HG03558 (cell line): ENCODE results near the gene FAS.

Experiments
- ATAC-seq: cut with Tn5 transposase; IDR thresholded peaks from one replicate; pipeline ENCODE4 v1.9.1; 2021; ENCODE audit warnings: moderate number of reproducible peaks; ENCODE audit not compliant: unreplicated experiment; ENCODE audit errors: extremely low read depth

Gene FAS

DNA sequence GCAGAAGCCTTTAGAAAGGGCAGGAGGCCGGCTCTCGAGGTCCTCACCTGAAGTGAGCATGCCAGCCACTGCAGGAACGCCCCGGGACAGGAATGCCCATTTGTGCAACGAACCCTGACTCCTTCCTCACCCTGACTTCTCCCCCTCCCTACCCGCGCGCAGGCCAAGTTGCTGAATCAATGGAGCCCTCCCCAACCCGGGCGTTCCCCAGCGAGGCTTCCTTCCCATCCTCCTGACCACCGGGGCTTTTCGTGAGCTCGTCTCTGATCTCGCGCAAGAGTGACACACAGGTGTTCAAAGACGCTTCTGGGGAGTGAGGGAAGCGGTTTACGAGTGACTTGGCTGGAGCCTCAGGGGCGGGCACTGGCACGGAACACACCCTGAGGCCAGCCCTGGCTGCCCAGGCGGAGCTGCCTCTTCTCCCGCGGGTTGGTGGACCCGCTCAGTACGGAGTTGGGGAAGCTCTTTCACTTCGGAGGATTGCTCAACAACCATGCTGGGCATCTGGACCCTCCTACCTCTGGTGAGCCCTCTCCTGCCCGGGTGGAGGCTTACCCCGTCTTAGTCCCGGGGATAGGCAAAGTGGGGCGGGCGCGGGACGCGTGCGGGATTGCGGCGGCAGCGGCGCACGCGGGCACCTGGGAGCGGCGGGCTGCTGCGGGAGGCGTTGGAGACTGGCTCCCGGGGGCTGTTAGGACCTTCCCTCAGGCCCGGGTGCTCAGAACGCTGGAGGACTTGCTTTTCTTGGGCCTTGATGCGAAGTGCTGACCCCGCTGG, at the start of gene FAS:
Gene FAS (plus strand): TSS at position 415 of the 777 bp plus-strand sequence. CDS start 79 bp downstream, at position 494.
- no peak for ATAC-seq

DNA sequence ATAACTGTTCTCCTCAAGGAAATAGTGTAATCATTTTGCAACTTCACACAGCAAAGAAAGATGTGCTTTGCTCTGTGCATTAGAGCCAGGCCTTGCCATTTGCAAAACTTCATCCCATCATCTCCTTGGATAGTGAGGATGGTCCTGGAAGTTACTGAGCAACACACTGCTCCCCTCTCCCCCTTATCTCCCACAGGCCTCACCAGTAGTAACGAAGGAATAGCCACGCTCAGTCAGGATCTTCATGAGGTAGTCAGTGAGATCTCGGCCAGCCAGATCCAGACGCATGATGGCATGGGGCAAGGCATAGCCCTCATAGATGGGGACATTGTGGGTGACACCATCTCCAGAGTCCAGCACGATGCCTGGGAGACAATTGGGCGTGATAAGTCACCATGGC, 49.6 kb upstream of the FAS start:
- ATAC-seq, result no peak

DNA sequence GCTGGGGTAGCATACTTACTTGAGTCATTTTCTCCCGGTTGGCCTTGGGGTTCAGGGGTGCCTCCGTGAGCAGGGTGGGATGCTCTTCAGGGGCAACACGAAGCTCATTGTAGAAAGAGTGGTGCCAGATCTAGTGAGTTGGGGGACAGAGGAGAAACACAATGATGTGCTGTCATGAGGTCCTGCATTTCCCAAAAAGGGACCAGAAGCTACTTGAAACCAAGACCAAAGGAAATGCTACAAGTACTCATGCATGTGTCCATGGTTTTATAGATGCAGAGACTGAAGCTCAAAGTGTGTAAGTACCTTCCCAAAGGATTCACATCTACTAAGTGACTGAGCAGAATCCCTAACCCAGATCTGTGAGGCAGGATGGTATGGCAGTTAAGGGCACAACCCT, 46.8 kb upstream of the FAS start:
- no peak for ATAC-seq

DNA sequence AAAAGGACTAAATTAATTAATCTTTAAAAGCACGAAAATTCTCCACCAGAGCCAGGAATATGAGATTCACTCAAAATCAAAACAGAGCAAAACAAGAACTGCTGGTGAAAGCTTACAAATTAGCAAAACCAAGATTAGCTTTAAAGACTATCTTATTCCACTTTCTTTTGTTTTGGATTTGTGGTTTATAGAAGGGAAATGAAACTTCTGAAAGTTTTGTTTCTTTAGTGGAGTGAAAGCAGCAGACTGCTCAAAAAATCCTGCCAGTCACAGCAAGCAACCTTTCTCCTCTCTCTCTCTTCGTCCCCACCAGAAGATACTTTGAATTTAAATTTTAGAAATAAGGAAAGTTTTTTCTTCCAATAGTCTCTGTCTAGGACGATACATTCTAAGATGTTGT, 45.8 kb upstream of the FAS start:
- ATAC-seq, result no peak

DNA sequence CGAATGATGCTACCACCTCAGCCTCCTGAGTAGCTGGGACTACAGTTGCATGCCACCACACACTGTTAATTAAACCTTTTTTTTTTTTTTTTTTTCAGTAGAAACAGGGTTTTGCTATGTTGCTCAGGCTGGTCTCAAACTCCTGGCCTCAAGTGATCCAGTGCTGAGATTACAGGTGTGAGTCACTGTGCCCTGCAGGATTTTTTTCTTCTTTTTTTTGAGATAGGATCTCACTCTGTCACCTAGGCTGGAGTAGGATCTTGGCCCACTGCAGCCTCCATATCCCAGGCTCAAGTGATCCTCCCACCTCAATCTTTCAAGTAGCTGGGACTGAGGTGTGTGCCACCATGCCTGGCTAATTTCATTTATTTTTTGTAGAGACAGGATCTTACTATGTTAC, 44.4 kb upstream of the FAS start:
- ATAC-seq, result no peak

DNA sequence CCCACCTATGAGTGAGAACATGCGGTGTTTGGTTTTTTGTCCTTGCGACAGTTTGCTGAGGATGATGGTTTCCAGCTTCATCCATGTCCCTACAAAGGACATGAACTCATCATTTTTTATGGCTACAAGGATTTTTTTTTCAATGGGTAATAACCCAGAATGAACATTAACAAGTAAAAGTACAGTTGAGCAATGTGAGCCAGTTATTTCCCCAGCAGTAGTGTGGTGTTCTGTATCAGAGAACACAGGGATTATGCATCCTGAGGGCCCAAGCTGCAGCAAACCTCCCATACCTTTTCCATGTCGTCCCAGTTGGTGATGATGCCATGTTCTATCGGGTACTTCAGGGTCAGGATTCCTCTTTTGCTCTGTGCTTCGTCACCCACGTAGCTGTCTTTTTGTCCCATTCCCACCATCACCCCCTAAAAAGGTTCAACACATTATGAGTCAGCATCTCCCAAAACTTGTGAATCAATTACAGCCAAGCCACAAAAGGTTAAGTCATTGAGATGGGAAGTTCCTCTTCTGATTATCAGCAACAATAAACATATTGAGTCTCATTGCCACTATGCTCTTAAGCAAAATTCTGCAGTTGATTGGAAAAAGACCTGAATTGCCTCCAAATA, 43.5 kb upstream of the FAS start:
- ATAC-seq, result no peak

DNA sequence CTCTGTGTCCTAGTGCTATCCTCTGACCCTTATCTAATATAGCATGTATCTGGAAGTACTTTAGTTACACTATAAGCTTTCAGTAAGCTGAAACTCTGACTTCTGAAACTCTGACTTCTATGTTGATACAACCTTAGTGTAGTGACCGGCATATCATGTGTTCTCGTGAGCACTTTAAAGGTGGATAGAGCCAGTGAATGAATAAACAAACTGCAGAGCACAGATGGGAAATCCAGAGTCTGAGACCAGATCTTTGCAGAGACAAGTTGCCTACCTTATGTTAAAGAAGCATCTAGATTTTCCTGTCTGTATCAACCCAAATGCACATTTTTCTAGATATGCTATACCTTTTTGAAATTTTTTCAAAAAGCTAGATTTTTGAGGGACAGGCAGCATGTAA, 41.5 kb upstream of the FAS start:
- ATAC-seq, result no peak

DNA sequence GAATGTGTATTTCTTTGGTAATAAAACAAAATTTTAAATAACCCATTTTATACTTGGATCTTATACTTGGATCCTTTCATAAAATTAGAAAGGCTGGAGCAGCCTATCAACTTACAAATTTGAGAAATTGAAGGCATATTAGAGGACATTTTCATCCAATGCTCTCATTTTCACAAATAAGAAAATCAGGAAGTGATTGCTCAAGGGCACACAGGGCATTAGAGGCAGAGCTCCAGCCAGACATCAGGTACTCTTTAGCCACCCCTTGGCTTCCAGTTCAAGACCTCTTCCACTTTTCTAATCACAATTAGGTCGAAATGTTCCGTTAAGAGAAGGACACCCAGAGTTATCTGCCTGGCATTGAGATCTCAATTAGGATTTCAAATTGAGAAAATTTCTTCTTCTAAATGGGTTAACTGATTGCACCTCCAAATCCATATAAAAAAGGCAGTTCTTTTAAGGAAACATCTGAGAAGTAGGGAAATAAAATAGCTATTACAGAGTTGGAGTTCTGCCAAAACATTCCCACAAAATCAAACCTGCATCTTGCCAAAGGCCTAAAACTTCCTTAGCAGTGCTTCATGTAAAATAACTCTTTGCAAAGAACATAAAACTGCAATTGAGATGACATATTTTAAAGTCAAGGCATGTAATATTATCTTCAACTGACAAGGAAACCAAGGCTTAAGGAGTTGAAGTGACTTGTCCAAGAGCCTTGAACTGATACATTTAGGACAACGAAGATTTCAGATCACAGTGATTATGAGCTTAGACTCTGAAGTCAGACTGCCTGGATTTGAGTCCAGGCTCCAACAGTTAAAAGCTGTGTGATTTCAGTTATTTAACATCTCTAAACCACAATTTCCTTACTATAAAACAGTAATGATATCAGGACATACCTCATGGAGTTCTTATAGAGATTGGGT, 40.4 kb upstream of the FAS start:
- no peak for ATAC-seq

DNA sequence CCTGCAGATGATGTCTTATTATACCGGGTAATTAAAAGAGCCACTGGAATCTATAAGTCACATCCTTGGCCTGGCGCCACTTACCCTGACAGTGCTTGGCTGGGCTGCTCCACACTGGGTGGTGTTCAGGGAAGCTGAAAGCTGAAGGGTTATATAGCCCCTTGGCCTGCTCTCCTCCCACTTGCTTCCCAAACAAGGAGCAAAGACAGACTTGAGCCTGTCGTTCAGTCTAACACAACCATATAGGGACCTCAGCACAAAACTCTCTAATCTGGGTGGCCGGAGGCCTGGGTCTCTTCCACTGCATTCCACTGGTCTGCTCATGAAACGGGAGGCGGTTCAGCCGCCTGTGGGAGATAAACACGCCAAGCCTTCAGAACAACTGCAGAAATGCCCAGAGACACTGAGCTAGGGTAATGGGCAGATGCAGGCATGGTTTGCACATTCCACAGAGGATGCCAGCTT, 37.9 kb upstream of the FAS start, which contains the start of gene ACTA2:
Gene ACTA2 (minus strand): TSS at position 127 of the 465 bp plus-strand sequence. CDS start 3,843 bp downstream, outside the sequence.
- ATAC-seq, result no peak

DNA sequence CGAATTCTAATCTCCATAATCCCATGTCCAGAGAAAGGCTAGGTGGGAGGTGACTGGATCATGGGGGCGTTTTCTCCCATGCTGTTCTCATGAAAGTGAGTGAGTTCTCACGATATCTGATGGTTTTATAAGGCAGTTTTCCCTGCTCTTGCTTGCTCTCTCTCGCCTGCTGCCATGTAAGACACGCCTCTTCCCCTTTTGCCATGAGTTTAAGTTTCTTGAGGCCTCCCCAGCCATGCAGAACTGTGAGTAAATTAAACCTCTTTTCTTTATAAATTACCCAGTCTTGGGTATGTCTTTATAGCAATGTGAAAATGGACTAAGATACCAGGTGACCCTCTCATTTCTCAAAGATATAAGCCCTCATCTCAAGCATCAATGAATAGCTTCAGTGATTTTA, 36.9 kb upstream of the FAS start:
- no peak for ATAC-seq

DNA sequence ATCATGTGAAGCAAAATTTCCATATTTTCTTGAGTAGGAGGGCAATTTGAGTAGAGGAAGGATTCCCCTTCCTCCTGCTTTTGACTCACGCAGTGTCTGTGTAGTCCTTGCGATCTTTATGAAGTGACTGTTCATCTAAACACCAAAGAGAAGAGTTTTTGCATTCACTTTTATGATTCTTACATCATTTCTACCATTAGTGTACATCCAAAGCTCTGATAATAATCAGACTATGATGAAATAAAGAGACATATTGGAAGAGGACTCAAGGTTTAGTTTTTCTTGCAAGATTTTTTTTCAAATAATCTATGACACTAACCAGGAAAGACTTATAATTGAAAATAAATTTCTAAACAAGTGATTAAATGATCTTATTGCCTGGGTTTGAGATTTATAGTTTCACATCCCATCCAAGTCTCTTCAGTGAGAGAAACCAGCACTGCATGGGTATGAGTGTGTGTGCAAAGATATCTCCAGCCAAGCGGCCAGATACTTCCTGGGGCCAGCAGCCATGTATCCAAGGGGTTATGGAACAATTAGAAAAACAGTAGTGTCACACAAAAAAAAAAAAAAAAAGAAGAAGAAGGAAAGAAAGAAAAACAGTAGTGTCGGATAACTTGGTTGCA, 36.0 kb upstream of the FAS start:
- ATAC-seq, result no peak

DNA sequence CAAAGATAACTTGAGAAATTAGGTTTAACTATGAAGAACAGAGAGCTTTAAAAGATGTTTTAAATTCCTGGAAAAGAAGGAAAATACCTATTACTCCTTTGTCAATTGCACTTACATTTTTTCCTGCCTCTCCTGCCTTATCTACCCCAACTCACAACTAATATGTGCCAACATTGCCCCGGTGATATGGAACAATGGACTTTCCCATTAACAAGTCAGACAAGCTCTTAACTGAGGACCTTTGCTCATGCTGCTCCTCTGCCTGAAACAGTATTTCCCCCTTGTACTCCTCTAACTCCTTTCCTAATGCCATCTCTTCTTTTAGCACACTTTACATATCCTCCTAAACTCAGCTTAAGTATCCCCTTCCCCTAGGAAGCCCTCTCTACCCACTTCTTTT, 33.2 kb upstream of the FAS start:
- ATAC-seq, result no peak

DNA sequence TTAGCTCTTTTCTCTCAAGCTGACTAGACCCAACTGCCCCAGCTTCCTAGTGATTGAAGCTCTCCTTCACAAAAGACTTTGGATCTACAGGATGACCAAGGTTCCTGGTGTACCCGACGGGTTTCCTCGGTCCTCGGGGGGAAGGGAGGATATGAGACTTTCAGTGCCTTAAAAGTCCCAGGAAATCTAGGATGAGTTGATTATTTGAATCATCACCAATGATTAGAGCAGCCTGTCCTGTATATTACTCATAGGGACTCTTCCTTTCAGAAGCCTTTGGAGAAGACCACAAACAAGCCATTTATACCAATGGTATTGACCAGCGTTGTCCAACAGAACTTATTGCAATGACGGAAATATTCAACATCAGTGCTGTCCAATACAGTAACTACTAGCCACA, 31.9 kb upstream of the FAS start:
- ATAC-seq, result no peak

DNA sequence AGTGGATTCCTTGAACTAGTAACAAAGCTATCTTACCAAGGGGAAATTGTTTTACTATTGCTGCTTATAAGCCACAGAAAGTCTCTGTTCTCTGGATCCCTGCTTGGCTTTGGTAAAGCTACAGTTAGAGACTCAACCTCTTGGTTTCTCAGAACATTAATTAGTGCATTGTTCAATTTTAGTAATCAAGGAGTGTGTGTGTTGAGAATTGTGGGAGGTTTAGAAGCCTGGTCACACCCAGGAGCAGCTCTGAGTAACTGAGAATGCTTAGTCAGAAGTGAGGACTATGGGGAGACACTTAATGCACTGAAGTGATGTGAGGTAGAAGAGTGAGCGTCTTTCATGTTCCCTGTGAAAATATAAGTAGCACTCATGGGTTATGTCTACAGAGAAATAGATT, 29.8 kb upstream of the FAS start:
- no peak for ATAC-seq

DNA sequence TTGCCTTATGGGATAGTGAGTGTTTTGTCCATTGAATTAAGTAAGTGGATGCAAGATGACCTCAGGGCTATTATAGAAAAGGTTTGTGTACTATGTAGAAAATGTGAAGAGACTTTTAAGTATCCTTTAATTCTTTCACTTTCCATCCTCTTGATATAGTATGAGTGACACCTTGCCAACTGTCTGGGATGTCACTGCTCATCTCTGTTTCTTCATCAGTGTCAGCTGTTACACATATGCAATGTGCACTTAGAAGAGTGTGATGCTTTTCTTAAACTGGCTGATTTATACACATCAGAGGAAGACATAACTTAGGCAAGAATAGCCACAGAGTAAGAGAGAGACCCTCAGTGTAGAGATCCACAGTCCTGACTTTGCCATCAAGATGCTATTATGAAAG, 29.3 kb upstream of the FAS start:
- no peak for ATAC-seq

DNA sequence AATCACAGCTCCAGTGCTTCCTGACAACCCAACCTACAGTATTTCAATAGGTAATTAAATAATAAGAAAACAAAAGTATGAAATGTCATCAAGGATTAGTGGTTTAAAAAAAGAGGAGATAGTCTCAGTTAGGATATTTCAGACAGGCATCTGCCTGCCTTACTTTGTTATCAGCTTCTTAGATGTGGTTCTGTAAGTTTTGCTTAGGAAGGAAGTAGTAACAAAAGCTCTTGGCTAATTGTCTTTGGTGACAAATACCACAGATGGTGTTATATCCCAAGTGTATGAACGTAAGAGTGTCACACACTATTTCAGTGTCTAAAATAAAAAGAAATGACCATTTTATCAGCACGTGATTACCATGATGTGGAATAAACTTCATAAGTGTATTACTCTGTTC, 28.3 kb upstream of the FAS start:
- no peak for ATAC-seq

DNA sequence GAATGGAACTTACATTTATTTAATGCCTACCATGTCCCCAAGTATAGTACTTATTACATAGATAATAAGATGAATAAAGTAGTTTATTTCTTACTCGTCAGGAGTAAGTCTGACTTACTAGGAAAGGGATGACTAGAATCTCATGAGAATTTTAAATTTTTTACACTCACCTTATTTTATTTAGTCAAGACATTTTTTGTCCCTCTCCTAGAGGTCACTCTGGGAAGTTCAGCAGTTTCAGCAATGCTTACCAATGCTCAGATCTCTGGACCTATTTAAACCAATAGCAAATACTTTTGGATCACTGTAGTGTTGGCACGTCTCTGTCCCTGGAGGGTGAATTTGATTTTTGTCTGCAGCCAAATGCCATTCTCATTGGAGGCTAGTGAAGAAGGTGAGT, 27.3 kb upstream of the FAS start:
- no peak for ATAC-seq

DNA sequence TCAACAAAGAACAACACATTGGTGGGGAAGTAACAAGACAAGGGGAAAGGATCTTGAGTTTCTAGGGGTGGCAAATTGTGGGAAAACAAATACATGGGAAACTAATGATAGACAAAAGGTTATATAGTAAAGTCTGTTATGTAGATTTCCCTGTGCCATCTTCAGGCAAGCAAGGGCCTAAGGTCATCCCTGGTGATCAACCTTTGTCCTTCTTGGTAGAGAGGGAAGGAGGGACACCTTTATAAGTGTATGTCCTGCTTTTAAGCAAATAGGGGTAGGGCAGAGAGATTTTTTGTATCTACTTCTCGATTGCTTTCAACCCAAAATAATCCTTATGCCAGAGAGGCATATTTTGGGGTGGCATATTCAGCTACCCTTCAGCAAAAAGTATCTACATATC, 26.2 kb upstream of the FAS start:
- ATAC-seq, result no peak

DNA sequence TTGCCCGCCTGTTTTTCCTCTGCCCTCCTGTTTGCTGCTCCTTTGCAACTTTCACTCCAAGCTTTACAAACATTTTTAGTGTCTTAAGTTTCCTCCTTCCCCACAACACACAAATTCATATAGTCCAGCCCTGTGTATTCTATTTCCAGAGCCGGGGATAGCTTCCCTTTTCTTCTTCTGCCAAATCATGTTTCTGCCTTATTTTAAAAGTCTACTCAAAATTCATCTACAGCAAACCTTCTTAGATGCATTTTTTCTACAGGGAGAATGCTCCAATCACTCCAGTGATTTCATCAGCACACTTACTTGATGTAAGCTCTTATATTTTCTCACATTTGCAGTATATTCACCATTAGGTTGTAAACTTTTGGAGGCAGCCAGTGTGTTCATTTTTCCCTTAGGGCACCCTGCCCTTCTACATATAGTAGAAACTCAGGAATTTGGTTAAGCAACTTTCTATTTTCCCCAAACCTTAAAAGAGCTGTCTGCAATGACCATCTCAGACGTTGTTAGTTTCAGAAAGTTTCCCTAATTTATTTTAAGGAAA, 25.7 kb upstream of the FAS start:
- no peak for ATAC-seq

DNA sequence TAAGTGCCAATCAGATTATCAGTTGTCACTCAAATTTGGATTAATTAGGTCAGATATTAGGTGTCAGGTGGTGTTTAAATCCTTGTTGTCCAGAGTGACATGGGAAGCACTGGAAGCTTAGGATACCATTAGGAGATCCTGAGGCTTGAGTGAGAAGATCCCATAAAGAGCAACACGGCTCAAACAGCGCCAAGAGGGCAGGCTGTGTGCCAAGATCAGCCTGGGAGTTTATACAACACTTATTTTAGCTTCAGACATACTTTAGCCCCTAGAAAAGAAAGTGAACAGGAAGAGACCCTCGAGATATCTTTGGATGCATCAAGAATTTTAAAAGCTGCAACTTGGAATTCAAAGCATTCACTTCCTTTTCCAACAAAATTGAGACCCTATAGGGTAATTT, 23.8 kb upstream of the FAS start:
- no peak for ATAC-seq
